GM12878 (cell line): Measurements from ENCODE around the gene PPIP5K1. TPM values are rescaled to one million over a fixed set of nuclear protein-coding genes. Genes with fewer than 3 reads are reported as not detected.

Experiments
- ATAC-seq: fragments of 200-7000 bp; cut with Tn5 transposase; 3 replicates; pipeline ENCODE4 v1.9.1; 2020; ENCODE audit warnings: mild to moderate bottlenecking, moderate library complexity
- BruUV-seq: library from RNA; stranded (reverse); fragments of 400-500 nt; replicated peaks from 2 replicates; lab custom pipeline; 2021; lab: Mats Ljungman, UMichigan
- CTCF ChIA-PET: fragments of 300-600 bp; sonication (Branson Sonifier 250); formaldehyde crosslinking; extraction: SDS; loops from one replicate; lab custom pipeline; 2021; ENCODE audit warnings: inconsistent platforms; lab: Yijun Ruan, JAX
- POLR2A ChIA-PET: fragments of 350-600 bp; formaldehyde crosslinking; extraction: SDS; loops from one replicate; lab custom pipeline; 2021; ENCODE audit warnings: inconsistent platforms; lab: Charles Lee
- RAD21 ChIA-PET: fragments of 300-600 bp; sonication (Branson Sonifier 250); formaldehyde crosslinking; loops from one replicate; lab custom pipeline; 2023; ENCODE audit warnings: antibody characterized with exemption; ENCODE audit not compliant: unreplicated experiment; lab: Charles Lee
- SMC1A ChIA-PET: fragments of 300-600 bp; sonication (Branson Sonifier 250); formaldehyde crosslinking; loops from one replicate; lab custom pipeline; 2023; ENCODE audit not compliant: unreplicated experiment, uncharacterized antibody; lab: Charles Lee
- DNase-seq: peaks from one replicate; pipeline ENCODE4 v3.0.0-alpha.2; 2011; ENCODE audit warnings: low read depth, low spot score
- FAIRE-seq: peaks from 3 replicates; lab custom pipeline; 2011; peaks lifted over from hg19 to GRCh38; lab: Jason Lieb, UNC
- H2AFZ ChIP-seq: 2 replicates; pipeline ENCODE4 v1.6.0; 2011; ENCODE audit warnings: low read depth, low read length, control low read depth; ENCODE audit not compliant: control insufficient read depth
- H3K27ac ChIP-seq: 2 replicates; pipeline ENCODE4 v1.5.1; 2011; ENCODE audit warnings: control low read depth; ENCODE audit not compliant: control insufficient read depth, insufficient read depth
- H3K27me3 ChIP-seq, 2 experiments: replicated peaks in 1 of 2; 2 replicates each; pipeline versions ENCODE4 v1.6.0 to v1.6.1; 2011; ENCODE audit warnings: low read length in 1 of 2; ENCODE audit not compliant: control insufficient read depth in 2 of 2, insufficient read depth in 2 of 2
- H3K36me3 ChIP-seq, 2 experiments: 2 replicates each; pipeline ENCODE4 v1.5.1; 2011; ENCODE audit warnings: low read length in 1 of 2; ENCODE audit not compliant: control insufficient read depth in 2 of 2, insufficient read depth in 2 of 2
- H3K4me1 ChIP-seq: 2 replicates; pipeline ENCODE4 v1.6.1; 2011; ENCODE audit warnings: mild to moderate bottlenecking, low read length, moderate library complexity, mixed read lengths; ENCODE audit not compliant: control insufficient read depth, insufficient read depth
- H3K4me2 ChIP-seq: 2 replicates; pipeline ENCODE4 v1.6.0; 2011; ENCODE audit warnings: control low read depth; ENCODE audit not compliant: control insufficient read depth, insufficient read depth
- H3K4me3 ChIP-seq: fragments of 200-600 bp; sonication (generic); 2 replicates; pipeline ENCODE4 v1.5.1; 2016
- H3K79me2 ChIP-seq: 2 replicates; pipeline ENCODE4 v1.6.0; 2011; ENCODE audit warnings: low read length; ENCODE audit not compliant: control insufficient read depth, insufficient read depth
- H3K9ac ChIP-seq: 2 replicates; pipeline ENCODE4 v1.8.0; 2011; ENCODE audit warnings: low read length, control low read depth, mixed read lengths; ENCODE audit not compliant: control insufficient read depth, insufficient read depth
- H3K9me3 ChIP-seq: replicated peaks from 3 replicates; pipeline ENCODE4 v1.5.1; 2011; ENCODE audit warnings: mild to moderate bottlenecking, low read length; ENCODE audit not compliant: control insufficient read depth, insufficient read depth
- H4K20me1 ChIP-seq: 2 replicates; pipeline ENCODE4 v1.6.0; 2011; ENCODE audit not compliant: control insufficient read depth, insufficient read depth
- BCL11A ChIP-seq: IDR thresholded peaks from 2 replicates; pipeline ENCODE4 v1.6.1; 2011; ENCODE audit warnings: low read depth, low read length
- EGR1 ChIP-seq, 2 experiments: IDR thresholded peaks; 1 replicate in 1 of 2; 2 replicates in 1 of 2; pipeline ENCODE4 v1.6.1; 2011 to 2012; ENCODE audit warnings: low read depth in 2 of 2, low read length in 2 of 2, borderline replicate concordance in 1 of 2, mild to moderate bottlenecking in 1 of 2, moderate library complexity in 1 of 2
- KDM1A ChIP-seq: fragments of 200-600 bp; sonication (generic); IDR thresholded peaks from 2 replicates; pipeline ENCODE4 v1.6.1; 2016; ENCODE audit warnings: borderline replicate concordance
- MXI1 ChIP-seq: fragments of 150-350 bp; IDR thresholded peaks from 2 replicates; pipeline ENCODE4 v1.6.1; 2011; ENCODE audit warnings: low read depth, mild to moderate bottlenecking, inconsistent platforms, low read length, improper control_type of control experiment
- POLR2AphosphoS2 ChIP-seq: IDR thresholded peaks from 2 replicates; pipeline ENCODE4 v1.6.1; 2011; ENCODE audit warnings: low read depth, mild to moderate bottlenecking, low read length, improper control_type of control experiment, moderate library complexity
- RAD21 ChIP-seq: IDR thresholded peaks from 2 replicates; pipeline ENCODE4 v1.6.1; 2011; ENCODE audit warnings: mild to moderate bottlenecking, low read depth, low read length, moderate library complexity; ENCODE audit not compliant: insufficient read depth
- RBBP5 ChIP-seq: fragments of 200-600 bp; sonication (generic); conservative IDR thresholded peaks from 2 replicates; pipeline ENCODE4 v1.6.1; 2016
- RFX5 ChIP-seq: IDR thresholded peaks from 2 replicates; pipeline ENCODE4 v1.6.1; 2011; ENCODE audit warnings: low read depth, low read length, improper control_type of control experiment
- SREBF2 ChIP-seq: IDR thresholded peaks from 2 replicates; pipeline ENCODE4 v1.6.1; 2012; ENCODE audit warnings: mild to moderate bottlenecking, low read length
- TCF3 ChIP-seq: IDR thresholded peaks from 2 replicates; pipeline ENCODE4 v1.6.1; 2012; ENCODE audit warnings: low read depth, mild to moderate bottlenecking, low read length, borderline replicate concordance; ENCODE audit not compliant: insufficient read depth
- WGBS: methylation state at CpG from one replicate; pipeline ENCODE4 v1.1.6; 2016; ENCODE audit warnings: low lambda C conversion rate; ENCODE audit not compliant: insufficient replicate concordance, insufficient coverage; ENCODE audit errors: missing lambda C conversion rate; 5-methylcytosine and 5-hydroxymethylcytosine counted together
- in situ Hi-C: fragments of 300-500 bp; cut with MboI; formaldehyde crosslinking; loops from 9 replicates; pipeline ENCODE4 v1.14.3; 2018; ENCODE audit warnings: mixed read lengths
- intact Hi-C: fragments of 100-400 bp; cut with micrococcal nuclease; formaldehyde crosslinking; loops from one replicate; pipeline ENCODE4 v1.14.2; 2022; ENCODE audit not compliant: unreplicated experiment
- polyA plus RNA-seq, 11 experiments: library from polyadenylated mRNA; depleted of rRNA in 4 of 11; unstranded in 6 of 11; stranded (reverse) in 5 of 11; fragments of >200 nt; fragmentation: Nextera tagmentation in 4 of 11; fragmentation: Illumina TruSeq in 1 of 11; extraction: Ambion mirVana in 4 of 11; extraction: Trizol in 1 of 11; gene quantifications; 1 replicate in 1 of 11; 2 replicates in 10 of 11; pipeline versions ENCODE4 v1.2.1 to v1.2.3, GENCODE V29; 2011 to 2016; ENCODE audit warnings: inconsistent platforms in 2 of 11, missing spikeins in 2 of 11, low read depth in 1 of 11
- total RNA-seq, 4 experiments: library from RNA; depleted of rRNA in 3 of 4; stranded (reverse); fragments of >200 nt in 3 of 4; fragmentation: Illumina TruSeq in 1 of 4; extraction: Trizol in 1 of 4; gene quantifications; 2 replicates each; pipeline versions ENCODE4 v1.2.1 to v1.2.3, GENCODE V29; 2013 to 2021

Gene PPIP5K1
- total and polyA plus RNA-seq, 10 of the 15 experiments (the other 5 are each of a cell fraction or from before 2014, with no cell fraction given), result 2.5 to 54.4 (median 19.4) TPM

GRCh38 chr15:43492266-43492665 is 97.7 kb downstream of the PPIP5K1 start:
- Histone ChIP-seq H3K27me3 (no peaks in the 10 kb centered on the region), H3K9ac (peak overlapping the region; percentile 66; the same call in 1 of the 2 replicates), H2AFZ (peak overlapping the region; percentile 100), H3K9me3 (no peaks in the 10 kb centered on the region), H3K4me2 (peak overlapping the region; percentile 85), H3K36me3 (peaks cover 0 to 3% of the 10 kb centered on the region in 2 experiments; a peak in 2 of 4 replicates), H3K27ac (peak overlapping the region; percentile 58; the same call in 1 of the 2 replicates), H3K79me2 (peaks cover 6% of the 10 kb centered on the region), H3K4me3 (peak overlapping the region; percentile 88), H3K4me1 (peaks cover 3% of the 10 kb centered on the region; the same call in 1 of the 2 replicates), H4K20me1 (no peaks in the 10 kb centered on the region)
- 28% methylated on average over 7 of the region's 7 CpGs for WGBS
- TF ChIP-seq RFX5 (no peak), MXI1 (no peak), EGR1 (IDR thresholded peaks at IDR 0.05; ENCODE audit: borderline replicate concordance in 1 of 2, low read depth in 2 of 2, low read length in 2 of 2) (no peak), TCF3 (no peak), RBBP5 (no peak), SREBF2 (no peak), KDM1A (no peak), BCL11A (no peak), POLR2AphosphoS2 (no peak), RAD21 (no peak)
- no peak for FAIRE-seq
- ATAC-seq, result no peak; the same call in 2 of the 3 replicates
- intact Hi-C loops, result no loop called here
- no peak for DNase-seq
- POLR2A ChIA-PET, result interaction anchor here (2.5 to 3.9 kb wide), 2 partner anchors 18 to 21 kb away, joined by 11 to 14 read pairs; no protein-coding TSS in a partner anchor
- no TSS peak for BruUV-seq
- RAD21 ChIA-PET, result interaction anchor here (3.1 kb wide), 1 partner anchor 18 kb away, joined by 18 read pairs; no protein-coding TSS in a partner anchor
- in situ Hi-C loops, result no loop called here
- SMC1A ChIA-PET, result interaction anchor here (0.9 to 3.4 kb wide), 3 partner anchors 18 to 32 kb away, joined by 3 to 13 read pairs (median 3); no protein-coding TSS in a partner anchor
- CTCF ChIA-PET, result interaction anchor here (9.9 kb wide), 1 partner anchor 21 kb away, joined by 88 read pairs; the partner anchor contains the start of gene MAP1A
